ENCODE data around the gene CTNND1. TPM values are rescaled to one million over a fixed set of nuclear protein-coding genes. Genes with fewer than 3 reads are reported as not detected.

The CTNND1 gene
- total RNA-seq, 1 experiment from 2014 or later, result 185 TPM

GRCh38 chr11:57763568-57763967, 2.0 kb downstream of the CTNND1 start:
- peak; percentile 84 for DNase-seq (ENCODE audit: low spot score)

GRCh38 chr11:57764021-57764420, 2.4 kb downstream of the CTNND1 start:
- DNase-seq (ENCODE audit: low spot score), result no peak

- DNase-seq (ENCODE audit: low spot score), result no peak
These were observed 3.0 kb downstream of the CTNND1 start for GRCh38 chr11:57764566-57764965.

GRCh38 chr11:57764972-57765371, 3.4 kb downstream of the CTNND1 start:
- no peak for DNase-seq (ENCODE audit: low spot score)

GRCh38 chr11:57770793-57771192, 9.2 kb downstream of the CTNND1 start:
- no peak for DNase-seq (ENCODE audit: low spot score)

- no peak for DNase-seq (ENCODE audit: low spot score)
These were observed 9.8 kb downstream of the CTNND1 start for GRCh38 chr11:57771365-57771764.

GRCh38 chr11:57772562-57772961, 11.0 kb downstream of the CTNND1 start:
- no peak for DNase-seq (ENCODE audit: low spot score)

- DNase-seq (ENCODE audit: low spot score), result no peak
These were observed 11.5 kb downstream of the CTNND1 start for GRCh38 chr11:57773026-57773598.

GRCh38 chr11:57775491-57775890, 13.9 kb downstream of the CTNND1 start:
- no peak for DNase-seq (ENCODE audit: low spot score)

GRCh38 chr11:57776031-57776521, 14.5 kb downstream of the CTNND1 start:
- no peak for DNase-seq (ENCODE audit: low spot score)

- DNase-seq (ENCODE audit: low spot score), result no peak
These were observed 15.1 kb downstream of the CTNND1 start for GRCh38 chr11:57776577-57777210.

GRCh38 chr11:57777969-57778317, 16.3 kb downstream of the CTNND1 start:
- peak; percentile 95 for DNase-seq (ENCODE audit: low spot score)

GRCh38 chr11:57778318-57779037, 16.9 kb downstream of the CTNND1 start:
- peak; percentile 100 for DNase-seq (ENCODE audit: low spot score)

GRCh38 chr11:57779276-57779675, 17.7 kb downstream of the CTNND1 start:
- DNase-seq (ENCODE audit: low spot score), result peak; percentile 83

GRCh38 chr11:57781529-57781943, 19.9 kb downstream of the CTNND1 start:
- DNase-seq (ENCODE audit: low spot score), result peak; percentile 98

- no peak for DNase-seq (ENCODE audit: low spot score)
These were observed 23.5 kb downstream of the CTNND1 start for GRCh38 chr11:57785072-57785471.

GRCh38 chr11:57786436-57786835, 24.8 kb downstream of the CTNND1 start:
- no peak for DNase-seq (ENCODE audit: low spot score)

- no peak for DNase-seq (ENCODE audit: low spot score)
These were observed 25.5 kb downstream of the CTNND1 start for GRCh38 chr11:57787006-57787604.

- no peak for DNase-seq (ENCODE audit: low spot score)
These were observed 26.5 kb downstream of the CTNND1 start for GRCh38 chr11:57787920-57788702.

GRCh38 chr11:57788703-57789088, 27.1 kb downstream of the CTNND1 start:
- DNase-seq (ENCODE audit: low spot score), result no peak

GRCh38 chr11:57791321-57792059, 29.9 kb downstream of the CTNND1 start:
- DNase-seq (ENCODE audit: low spot score), result no peak

Data from HT-29 (cell line).